Keratinocyte (primary cell): Measurements from ENCODE around the gene ATG9A. TPM values are rescaled to one million over a fixed set of nuclear protein-coding genes. Genes with fewer than 3 reads are reported as not detected.

ENCODE experiments used
- DNase-seq: peaks from one replicate; pipeline ENCODE4 v3.0.0-alpha.2; 2011; ENCODE audit warnings: low read depth, missing footprints, low spot score
- FAIRE-seq: peaks from 2 replicates; lab custom pipeline; 2011; peaks lifted over from hg19 to GRCh38; lab: Jason Lieb, UNC
- H2AFZ ChIP-seq: 2 replicates; pipeline ENCODE4 v1.6.0; 2012; ENCODE audit warnings: low read length, control low read depth, inconsistent platforms; ENCODE audit not compliant: control insufficient read depth
- H3K27ac ChIP-seq: 2 replicates; pipeline ENCODE4 v1.5.1; 2011; ENCODE audit warnings: low read length; ENCODE audit not compliant: control insufficient read depth, insufficient read depth
- H3K27me3 ChIP-seq: 3 replicates; pipeline ENCODE4 v1.6.0; 2011; ENCODE audit warnings: low read length; ENCODE audit not compliant: control insufficient read depth, insufficient read depth; ENCODE audit errors: extremely low read depth
- H3K36me3 ChIP-seq, 2 experiments: 2 replicates in 1 of 2; 3 replicates in 1 of 2; pipeline ENCODE4 v1.5.1; 2011; ENCODE audit warnings: low read length in 2 of 2, mild to moderate bottlenecking in 1 of 2; ENCODE audit not compliant: control insufficient read depth in 2 of 2, insufficient read depth in 2 of 2; ENCODE audit errors: extremely low read depth in 1 of 2
- H3K4me1 ChIP-seq: 3 replicates; pipeline ENCODE4 v1.5.1; 2011; ENCODE audit warnings: low read length; ENCODE audit not compliant: control insufficient read depth, insufficient read depth; ENCODE audit errors: extremely low read depth
- H3K4me2 ChIP-seq: 3 replicates; pipeline ENCODE4 v1.6.0; 2011; ENCODE audit warnings: low read depth, low read length; ENCODE audit not compliant: control insufficient read depth, insufficient read depth; ENCODE audit errors: extremely low read depth
- H3K4me3 ChIP-seq, 3 experiments: fragments of 200-600 bp in 1 of 3; sonication (generic) in 1 of 3; 2 replicates in 2 of 3; 3 replicates in 1 of 3; pipeline ENCODE4 v1.5.1; 2011 to 2016; ENCODE audit warnings: low read length in 3 of 3, mild to moderate bottlenecking in 3 of 3, control low read depth in 2 of 3, inconsistent platforms in 1 of 3, low read depth in 1 of 3, mixed read lengths in 1 of 3, mixed run types in 1 of 3, moderate library complexity in 1 of 3; ENCODE audit not compliant: control insufficient read depth in 2 of 3, insufficient read depth in 2 of 3; ENCODE audit errors: extremely low read depth in 1 of 3
- H3K79me2 ChIP-seq: 2 replicates; pipeline ENCODE4 v1.6.0; 2012; ENCODE audit warnings: low read length; ENCODE audit not compliant: control insufficient read depth, insufficient read depth
- H3K9ac ChIP-seq: 3 replicates; pipeline ENCODE4 v1.6.0; 2011; ENCODE audit warnings: low read length; ENCODE audit not compliant: control insufficient read depth, insufficient read depth; ENCODE audit errors: extremely low read depth
- H3K9me1 ChIP-seq: 3 replicates; pipeline ENCODE4 v1.6.0; 2011; ENCODE audit warnings: low read length; ENCODE audit not compliant: control insufficient read depth, insufficient read depth; ENCODE audit errors: extremely low read depth
- H3K9me3 ChIP-seq: 2 replicates; pipeline ENCODE4 v1.5.1; 2012; ENCODE audit warnings: low read depth, low read length; ENCODE audit not compliant: control insufficient read depth
- H4K20me1 ChIP-seq: 3 replicates; pipeline ENCODE4 v1.6.0; 2011; ENCODE audit warnings: low read length; ENCODE audit not compliant: control insufficient read depth, insufficient read depth; ENCODE audit errors: extremely low read depth
- CTCF ChIP-seq, 3 experiments: IDR thresholded peaks in 1 of 3; conservative IDR thresholded peaks in 1 of 3; optimal IDR thresholded peaks in 1 of 3; 2 replicates in 2 of 3; 3 replicates in 1 of 3; pipeline versions ENCODE3 to v1.5.1; 2011; ENCODE audit warnings: low read length in 3 of 3, mild to moderate bottlenecking in 3 of 3, moderate library complexity in 2 of 3, control low read depth in 1 of 3, inconsistent platforms in 1 of 3; ENCODE audit not compliant: insufficient read depth in 2 of 3; ENCODE audit errors: extremely low read depth in 1 of 3
- EZH2 ChIP-seq: IDR thresholded peaks from one replicate; pipeline ENCODE4 v1.6.1; 2012; ENCODE audit warnings: inconsistent platforms, mild to moderate bottlenecking, low read length, moderate library complexity
- dilution Hi-C: fragments of 300-500 bp; cut with MboI; formaldehyde crosslinking; loops from one replicate; pipeline ENCODE4 v1.7.0; 2020; ENCODE audit warnings: low sequenced_read_pairs; ENCODE audit not compliant: extremely low pct_ligation_motif_present
- polyA plus RNA-seq, 5 experiments: library from polyadenylated mRNA; depleted of rRNA in 3 of 5; stranded (reverse) in 3 of 5; stranded (forward) in 1 of 5; unstranded in 1 of 5; fragments of >200 nt; gene quantifications; 1 replicate in 1 of 5; 2 replicates in 3 of 5; 3 replicates in 1 of 5; pipeline versions ENCODE4 v1.2.1 to v1.2.3, GENCODE V29; 2011 to 2012; ENCODE audit warnings: missing spikeins in 2 of 5, low read depth in 1 of 5, low replicate concordance in 1 of 5

Gene ATG9A
- polyA plus RNA-seq, 1 donor (not counting 4 experiments of a cell fraction or from before 2014, with no cell fraction given): 58.8 TPM

GRCh38 chr2:219175486-219175885, 54.0 kb downstream of the ATG9A start:
- TF ChIP-seq CTCF (optimal IDR thresholded peaks at IDR 0.05 in 1 of 3, IDR thresholded peaks at IDR 0.05 in 1 of 3, conservative IDR thresholded peaks at IDR 0.05 in 1 of 3; ENCODE audit: extremely low read depth in 1 of 3, insufficient read depth in 2 of 3, low read length in 3 of 3) (no peak), EZH2 (no peak)
- Histone ChIP-seq H3K79me2 (peaks cover 21% of the 10 kb centered on the region), H4K20me1 (no peaks in the 10 kb centered on the region), H3K27me3 (no peaks in the 10 kb centered on the region), H2AFZ (no peak overlapping the region), H3K9me1 (peaks cover 2% of the 10 kb centered on the region), H3K4me2 (peak overlapping the region; percentile 84), H3K36me3 (peaks cover 19 to 26% of the 10 kb centered on the region in 2 experiments), H3K9ac (peak overlapping the region; percentile 95), H3K9me3 (no peaks in the 10 kb centered on the region), H3K27ac (no peak overlapping the region), H3K4me3 (peak overlapping the region in 2 of 3 experiments; percentile 81 to 90), H3K4me1 (peaks cover 20% of the 10 kb centered on the region)
- no peak for DNase-seq
- FAIRE-seq: no peak
- dilution Hi-C loops: no loop called here

- Histone ChIP-seq H3K27me3 (no peaks in the 10 kb centered on the region), H3K9ac (no peak overlapping the region), H3K27ac (no peak overlapping the region), H3K36me3 (peaks cover 18 to 19% of the 10 kb centered on the region in 2 experiments), H3K4me2 (no peak overlapping the region), H3K9me3 (no peaks in the 10 kb centered on the region), H4K20me1 (no peaks in the 10 kb centered on the region), H2AFZ (no peak overlapping the region), H3K79me2 (peaks cover 21% of the 10 kb centered on the region), H3K4me3 (no peak overlapping the region), H3K9me1 (no peaks in the 10 kb centered on the region), H3K4me1 (peaks cover 20% of the 10 kb centered on the region)
- DNase-seq: no peak
- TF ChIP-seq EZH2: no peak
- no peak for TF ChIP-seq CTCF (optimal IDR thresholded peaks at IDR 0.05 in 1 of 3, IDR thresholded peaks at IDR 0.05 in 1 of 3, conservative IDR thresholded peaks at IDR 0.05 in 1 of 3; ENCODE audit: extremely low read depth in 1 of 3, insufficient read depth in 2 of 3, low read length in 3 of 3)
- no peak for FAIRE-seq
- dilution Hi-C loops: no loop called here
Measured at GRCh38 chr2:219174801-219175200, 54.6 kb downstream of the ATG9A start.
